HT1080 (cell line): ENCODE measurements around the gene NGRN. TPM values are rescaled to one million over a fixed set of nuclear protein-coding genes. Genes with fewer than 3 reads are reported as not detected.
"Not testable (repeated sequence)": the region's sequence is repeated elsewhere in the genome, so short reads cannot be mapped to it uniquely, and the experiment has no call there.

Experiments used
- DNase-seq: peaks from one replicate; pipeline ENCODE4 v3.0.0-alpha.2; 2015; ENCODE audit warnings: low read depth
- total RNA-seq: library from RNA; depleted of rRNA; stranded (reverse); fragments of >200 nt; shearing (Covaris generic); gene quantifications from 2 replicates; pipeline ENCODE4 v1.2.3, GENCODE V29; 2014

NGRN gene
- total RNA-seq, 1 experiment from 2014 or later, result 65.3 TPM

GRCh38 chr15:90278467-90278866, 13.0 kb downstream of the NGRN start:
- not testable (repeated sequence) for DNase-seq

GRCh38 chr15:90280743-90281142, 15.3 kb downstream of the NGRN start:
- DNase-seq, result not testable (repeated sequence)

- DNase-seq, result not testable (repeated sequence)
These were observed 16.2 kb downstream of the NGRN start for GRCh38 chr15:90281637-90282036.

- DNase-seq, result peak; percentile 44
These were observed 21.2 kb downstream of the NGRN start for GRCh38 chr15:90286678-90287077.

GRCh38 chr15:90287101-90287500, 21.6 kb downstream of the NGRN start:
- no peak for DNase-seq

GRCh38 chr15:90287946-90288345, 22.5 kb downstream of the NGRN start:
- no peak for DNase-seq

GRCh38 chr15:90291679-90292356, 26.3 kb downstream of the NGRN start:
- DNase-seq, result peak; percentile 19

GRCh38 chr15:90293040-90293810, 27.8 kb downstream of the NGRN start:
- DNase-seq, result peak; percentile 62

- no peak for DNase-seq
These were observed 28.7 kb downstream of the NGRN start for GRCh38 chr15:90294159-90294558.

GRCh38 chr15:90294601-90295269, 29.3 kb downstream of the NGRN start:
- no peak for DNase-seq

GRCh38 chr15:90295270-90295648, 29.8 kb downstream of the NGRN start:
- no peak for DNase-seq

- not testable (repeated sequence) for DNase-seq
These were observed 30.9 kb downstream of the NGRN start for GRCh38 chr15:90296316-90296884.

- DNase-seq, result no peak
These were observed 31.5 kb downstream of the NGRN start for GRCh38 chr15:90297021-90297420.

GRCh38 chr15:90300541-90300940, 35.1 kb downstream of the NGRN start:
- DNase-seq, result no peak

GRCh38 chr15:90300988-90301706, 35.7 kb downstream of the NGRN start:
- peak; percentile 51 for DNase-seq

GRCh38 chr15:90301707-90302300, 36.3 kb downstream of the NGRN start:
- DNase-seq, result no peak

- not testable (repeated sequence) for DNase-seq
These were observed 39.9 kb downstream of the NGRN start for GRCh38 chr15:90305355-90305754.

- no peak for DNase-seq
These were observed 40.5 kb downstream of the NGRN start for GRCh38 chr15:90305932-90306331.

- no peak for DNase-seq
These were observed 41.1 kb downstream of the NGRN start for GRCh38 chr15:90306560-90306959.

- DNase-seq, result no peak
These were observed 42.2 kb downstream of the NGRN start for GRCh38 chr15:90307661-90308060.

GRCh38 chr15:90309020-90309419, 43.5 kb downstream of the NGRN start:
- no peak for DNase-seq
